ENCODE results near the gene AIG1.

AIG1 gene

GRCh38 chr6:143369971-143370370 lies 309.3 kb downstream of the AIG1 start:
- H3K27me3 Mint-ChIP-seq (ENCODE audit: low read depth, poor library complexity): no peaks in the 10 kb centered on the region
- TF ChIP-seq CTCF (IDR thresholded peaks at IDR 0.05): no peak
- H3K9me3 Mint-ChIP-seq: no peaks in the 10 kb centered on the region
- H3K4me3 Mint-ChIP-seq: no peak overlapping the region
- no peak overlapping the region for H3K27ac Mint-ChIP-seq
- no peaks in the 10 kb centered on the region for H3K4me1 Mint-ChIP-seq
- no peaks in the 10 kb centered on the region for H3K36me3 Mint-ChIP-seq (ENCODE audit: low read depth)
- DNase-seq: no peak

- Mint-ChIP-seq H3K36me3 (ENCODE audit: low read depth) (no peaks in the 10 kb centered on the region), H3K27ac (no peak overlapping the region), H3K4me3 (no peak overlapping the region), H3K9me3 (peaks cover under 1% of the 10 kb centered on the region), H3K4me1 (no peaks in the 10 kb centered on the region), H3K27me3 (ENCODE audit: low read depth, poor library complexity) (no peaks in the 10 kb centered on the region)
- TF ChIP-seq CTCF (IDR thresholded peaks at IDR 0.05): no peak
- DNase-seq: no peak
These were observed 310.2 kb downstream of the AIG1 start for GRCh38 chr6:143370812-143371370.

- DNase-seq: no peak
- Mint-ChIP-seq H3K36me3 (ENCODE audit: low read depth) (peaks cover 6% of the 10 kb centered on the region), H3K9me3 (peaks cover 10% of the 10 kb centered on the region), H3K4me3 (no peak overlapping the region), H3K27me3 (ENCODE audit: low read depth, poor library complexity) (no peaks in the 10 kb centered on the region), H3K27ac (no peak overlapping the region), H3K4me1 (no peaks in the 10 kb centered on the region)
- TF ChIP-seq CTCF (IDR thresholded peaks at IDR 0.05): no peak
These were observed 311.7 kb downstream of the AIG1 start for GRCh38 chr6:143372199-143372882.

- TF ChIP-seq CTCF (IDR thresholded peaks at IDR 0.05): no peak
- Mint-ChIP-seq H3K4me1 (no peaks in the 10 kb centered on the region), H3K36me3 (ENCODE audit: low read depth) (peaks cover 6% of the 10 kb centered on the region), H3K4me3 (no peak overlapping the region), H3K27ac (peak overlapping the region; percentile 64), H3K27me3 (ENCODE audit: low read depth, poor library complexity) (no peaks in the 10 kb centered on the region), H3K9me3 (peaks cover 10% of the 10 kb centered on the region)
- DNase-seq: no peak
These were observed 313.3 kb downstream of the AIG1 start for GRCh38 chr6:143374014-143374413.

- H3K27me3 Mint-ChIP-seq (ENCODE audit: low read depth, poor library complexity): no peaks in the 10 kb centered on the region
- DNase-seq: no peak
- no peak for TF ChIP-seq CTCF (IDR thresholded peaks at IDR 0.05)
- H3K4me3 Mint-ChIP-seq: no peak overlapping the region
- H3K36me3 Mint-ChIP-seq (ENCODE audit: low read depth): peaks cover 6% of the 10 kb centered on the region
- peaks cover 10% of the 10 kb centered on the region for H3K9me3 Mint-ChIP-seq
- H3K4me1 Mint-ChIP-seq: no peaks in the 10 kb centered on the region
- no peak overlapping the region for H3K27ac Mint-ChIP-seq
These were observed 314.4 kb downstream of the AIG1 start for GRCh38 chr6:143375022-143375585.

- TF ChIP-seq CTCF (IDR thresholded peaks at IDR 0.05): no peak
- no peak for DNase-seq
- Mint-ChIP-seq H3K27me3 (ENCODE audit: low read depth, poor library complexity) (no peaks in the 10 kb centered on the region), H3K4me3 (no peak overlapping the region), H3K27ac (no peak overlapping the region), H3K9me3 (peaks cover 10% of the 10 kb centered on the region), H3K4me1 (no peaks in the 10 kb centered on the region), H3K36me3 (ENCODE audit: low read depth) (peaks cover 6% of the 10 kb centered on the region)
These were observed 315.7 kb downstream of the AIG1 start for GRCh38 chr6:143376375-143376774.

Measured in nephron progenitor cell (in vitro differentiated cells).